ENCODE data around the gene RABGAP1.

RABGAP1 gene

DNA sequence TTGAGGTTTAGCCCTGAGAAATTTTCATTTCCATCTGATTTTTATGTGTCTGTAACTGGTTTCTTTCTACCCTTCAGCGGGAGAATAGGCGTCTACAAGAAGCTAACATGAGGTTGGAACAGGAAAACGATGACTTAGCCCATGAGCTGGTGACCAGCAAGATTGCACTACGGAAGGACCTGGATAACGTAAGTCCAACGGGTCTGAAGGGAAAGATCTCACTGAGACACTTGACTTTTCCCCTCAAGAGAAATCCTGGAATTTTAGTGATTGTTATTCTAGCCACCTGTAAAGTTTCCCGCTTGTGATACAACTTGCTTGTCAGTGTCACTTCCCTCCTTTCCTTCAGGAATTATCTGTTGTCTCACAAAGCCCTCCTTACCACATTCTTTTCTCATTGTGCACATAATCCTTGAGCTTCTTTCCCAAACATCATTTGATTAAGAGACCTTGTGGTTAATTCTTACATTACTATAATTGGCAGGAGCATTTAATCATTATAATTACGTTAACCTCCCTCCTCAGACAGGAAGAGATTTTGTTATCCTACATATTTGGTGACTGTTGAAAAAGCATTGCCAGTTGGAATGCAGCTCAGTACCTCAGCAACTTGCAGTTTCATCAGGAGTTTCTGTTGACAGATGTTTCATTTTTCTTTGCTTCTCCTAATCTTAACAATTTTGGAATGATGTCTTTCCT, 149.5 kb downstream of the RABGAP1 start:
- no peak for DNase-seq

DNA sequence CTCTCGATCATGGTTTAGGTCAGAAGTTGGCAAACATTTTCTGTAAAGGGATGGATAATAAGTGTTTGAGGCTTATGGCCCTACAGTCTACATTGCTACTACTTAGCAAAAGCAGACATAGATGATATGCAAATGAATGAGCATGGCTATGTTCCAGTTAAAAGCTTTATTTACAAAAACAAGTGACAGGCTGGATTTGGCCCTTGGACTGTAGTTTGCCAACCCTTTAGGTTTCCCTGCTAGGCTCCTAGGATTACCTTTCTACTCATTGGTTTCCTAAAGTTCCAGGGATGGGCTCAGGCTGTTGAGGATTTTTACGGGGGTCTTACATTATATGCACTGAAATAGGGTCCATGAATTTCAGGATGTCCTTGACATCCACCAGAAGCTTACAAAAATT, 150.1 kb downstream of the RABGAP1 start:
- no peak for DNase-seq

DNA sequence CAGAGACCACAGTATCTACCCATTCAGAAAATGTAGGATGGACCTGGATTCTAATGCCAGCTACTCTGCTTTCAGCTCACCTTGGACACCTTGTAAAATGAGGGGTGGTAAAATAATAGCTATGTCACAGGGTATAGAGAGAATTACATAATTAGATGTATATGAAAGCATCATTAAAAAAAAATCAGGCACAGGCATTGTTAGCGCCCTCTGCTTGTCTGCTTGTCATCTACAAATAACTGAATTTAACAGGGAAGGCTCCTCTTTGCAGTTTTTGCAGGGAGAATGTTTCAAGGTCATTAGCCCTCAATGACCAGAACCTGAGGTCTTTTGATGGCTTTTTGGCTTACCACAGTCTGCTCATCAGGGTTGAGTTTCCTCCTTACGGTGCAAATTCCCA, 150.6 kb downstream of the RABGAP1 start:
- DNase-seq: no peak

- DNase-seq: no peak
These were observed 152.3 kb downstream of the RABGAP1 start for GRCh38 chr9:123093141-123093540.

DNA sequence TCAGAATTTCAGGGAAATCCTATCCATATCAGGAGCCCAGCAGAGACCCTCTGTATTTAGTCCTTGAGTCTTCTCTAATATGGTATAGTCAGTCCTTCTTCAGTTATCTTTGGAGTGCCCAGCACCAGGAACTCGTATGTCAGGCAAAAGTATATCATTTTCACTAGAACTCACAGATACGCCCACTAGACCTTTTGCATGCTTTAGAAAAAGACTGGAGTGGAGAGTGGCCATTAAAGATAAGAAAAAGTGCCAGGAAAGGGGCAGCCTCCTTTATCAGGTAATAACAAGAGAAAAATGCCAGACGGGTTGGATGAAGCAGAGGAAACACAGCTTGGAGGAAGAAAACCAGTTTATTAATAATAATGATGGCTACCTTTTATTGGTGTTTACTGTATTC, 156.2 kb downstream of the RABGAP1 start:
- DNase-seq: no peak

GRCh38 chr9:123097430-123098095, 156.7 kb downstream of the RABGAP1 start:
- DNase-seq: no peak

GRCh38 chr9:123098096-123098459, 157.3 kb downstream of the RABGAP1 start:
- DNase-seq: no peak

DNA sequence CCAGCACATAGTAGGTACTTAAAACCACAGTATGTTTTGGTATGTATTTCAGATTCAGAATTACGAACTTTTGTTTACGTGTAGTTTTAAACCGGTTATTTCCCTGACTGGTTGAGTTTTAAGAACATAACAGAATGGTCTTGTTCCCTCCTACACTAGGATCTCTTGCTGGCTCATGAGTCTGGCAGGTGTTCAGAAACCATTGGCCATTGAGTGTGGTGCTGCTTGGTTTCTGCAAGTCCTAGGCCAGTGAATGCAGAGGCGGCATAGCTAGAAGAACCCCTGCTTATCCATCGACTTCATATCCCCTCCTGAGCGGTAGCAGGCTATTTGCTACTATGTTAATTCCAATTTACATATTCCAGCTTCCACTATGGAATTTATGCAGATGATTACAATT, 158.2 kb downstream of the RABGAP1 start:
- no peak for DNase-seq

- no peak for DNase-seq
These were observed 158.7 kb downstream of the RABGAP1 start for GRCh38 chr9:123099548-123099947.

DNA sequence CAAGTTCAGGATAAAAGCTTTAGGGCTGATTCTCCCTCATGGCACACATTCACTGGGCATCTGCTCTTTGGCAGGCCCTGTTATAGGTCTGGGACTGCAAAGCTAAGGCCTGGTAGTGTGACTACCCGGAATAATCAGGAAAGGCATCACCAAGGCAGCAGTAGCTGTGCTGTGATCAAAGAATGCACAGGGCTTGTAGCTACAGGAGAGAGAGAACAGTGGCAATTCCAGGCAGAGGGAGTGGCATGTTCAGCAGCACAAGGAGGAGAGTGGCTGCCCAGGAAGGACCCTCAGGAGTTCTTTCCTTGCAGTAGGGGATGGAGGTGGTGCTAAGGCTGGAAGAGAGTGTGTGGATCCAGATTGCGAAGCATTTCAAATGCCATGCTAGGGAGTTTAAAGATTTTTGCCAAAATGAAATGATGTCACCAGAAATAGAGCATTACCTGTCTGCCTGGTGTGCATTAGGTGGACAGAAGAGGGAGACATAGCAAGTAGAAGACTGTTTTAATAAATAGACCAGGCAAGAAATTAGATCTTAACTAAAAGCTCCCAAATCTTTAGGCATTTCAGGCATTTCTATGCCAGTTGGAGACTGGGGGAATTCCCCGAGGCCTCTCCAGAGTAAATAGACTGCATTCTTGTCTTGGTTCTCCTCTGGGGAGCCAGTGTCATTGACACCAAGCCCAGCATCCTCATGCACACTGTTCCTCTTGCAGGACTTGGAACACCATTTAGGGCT, 161.7 kb downstream of the RABGAP1 start:
- DNase-seq: no peak

GRCh38 chr9:123104807-123105206, 164.0 kb downstream of the RABGAP1 start:
- DNase-seq: no peak

DNA sequence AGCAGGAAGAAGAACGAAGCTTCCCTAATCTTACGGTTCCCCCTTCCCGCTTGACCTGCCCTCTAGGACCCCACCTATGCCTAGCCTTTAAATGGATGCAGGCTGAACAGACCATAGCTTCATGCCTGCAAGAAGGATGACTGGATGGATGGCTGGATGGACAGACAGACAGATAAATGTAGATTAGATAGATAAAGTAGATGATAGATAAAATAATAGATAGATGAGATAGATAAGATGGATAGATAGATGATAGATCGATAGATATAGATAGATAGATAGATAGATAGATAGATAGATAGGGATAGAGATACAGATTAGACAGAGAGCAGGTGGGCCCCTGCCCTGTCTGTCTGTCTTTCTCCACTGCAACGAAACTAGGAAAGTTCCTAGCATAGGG, 164.7 kb downstream of the RABGAP1 start:
- no peak for DNase-seq

GRCh38 chr9:123107639-123108285, 166.9 kb downstream of the RABGAP1 start:
- DNase-seq: no peak

DNA sequence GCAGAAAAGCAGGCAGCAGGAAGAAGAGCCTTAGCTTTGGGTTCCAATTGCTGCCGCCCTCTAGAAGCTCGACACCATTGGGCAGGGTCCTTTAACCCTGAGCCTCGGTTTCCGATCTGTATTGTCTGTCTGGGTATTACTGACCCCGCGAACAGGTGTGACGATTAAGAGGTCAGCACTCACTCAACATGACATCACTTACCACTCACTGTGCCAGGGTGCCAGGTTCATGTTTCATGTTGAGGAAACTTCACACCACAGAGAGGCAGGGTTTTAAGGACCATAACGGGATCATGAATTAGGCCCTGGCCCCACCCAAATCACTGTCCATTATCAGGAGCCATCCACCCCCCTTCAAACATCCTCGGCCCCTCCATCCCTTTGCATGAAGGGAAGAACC, 168.2 kb downstream of the RABGAP1 start:
- no peak for DNase-seq

DNA sequence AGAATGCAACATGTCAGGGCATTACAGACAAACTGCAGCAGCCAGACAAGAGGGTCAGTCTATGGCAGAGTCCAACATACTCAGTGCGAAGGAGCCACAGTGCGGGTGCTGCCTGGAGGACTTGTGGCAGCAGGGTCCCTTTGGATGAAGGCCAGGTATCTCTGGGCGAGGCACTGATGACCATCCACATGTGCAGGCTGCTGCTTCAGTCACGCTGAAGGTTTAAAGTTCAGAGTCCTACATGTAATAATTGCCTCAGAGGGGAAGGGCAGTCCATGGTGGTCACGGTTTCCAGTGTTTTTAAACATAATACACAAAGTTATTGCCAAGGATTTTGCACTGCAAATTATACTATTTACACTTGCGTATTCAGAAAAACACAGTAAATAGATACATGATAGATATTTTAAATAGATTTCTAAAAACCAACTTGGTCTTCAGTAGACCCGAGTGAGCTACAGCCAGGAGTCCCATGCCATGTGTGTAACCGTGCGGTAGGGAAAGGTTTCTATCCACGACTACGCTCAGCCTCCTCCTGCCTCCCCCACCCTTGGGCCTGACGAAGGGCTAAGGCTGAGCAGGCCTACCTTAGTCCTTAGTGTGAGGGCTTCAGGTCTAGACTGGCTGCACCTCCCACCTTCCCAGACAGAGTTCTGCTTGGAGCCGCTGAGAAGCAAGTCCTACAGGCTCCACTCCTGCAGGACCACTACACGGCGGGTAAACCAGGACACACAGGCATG, 168.9 kb downstream of the RABGAP1 start:
- DNase-seq: no peak

GRCh38 chr9:123111427-123112014, 170.7 kb downstream of the RABGAP1 start:
- DNase-seq: no peak

DNA sequence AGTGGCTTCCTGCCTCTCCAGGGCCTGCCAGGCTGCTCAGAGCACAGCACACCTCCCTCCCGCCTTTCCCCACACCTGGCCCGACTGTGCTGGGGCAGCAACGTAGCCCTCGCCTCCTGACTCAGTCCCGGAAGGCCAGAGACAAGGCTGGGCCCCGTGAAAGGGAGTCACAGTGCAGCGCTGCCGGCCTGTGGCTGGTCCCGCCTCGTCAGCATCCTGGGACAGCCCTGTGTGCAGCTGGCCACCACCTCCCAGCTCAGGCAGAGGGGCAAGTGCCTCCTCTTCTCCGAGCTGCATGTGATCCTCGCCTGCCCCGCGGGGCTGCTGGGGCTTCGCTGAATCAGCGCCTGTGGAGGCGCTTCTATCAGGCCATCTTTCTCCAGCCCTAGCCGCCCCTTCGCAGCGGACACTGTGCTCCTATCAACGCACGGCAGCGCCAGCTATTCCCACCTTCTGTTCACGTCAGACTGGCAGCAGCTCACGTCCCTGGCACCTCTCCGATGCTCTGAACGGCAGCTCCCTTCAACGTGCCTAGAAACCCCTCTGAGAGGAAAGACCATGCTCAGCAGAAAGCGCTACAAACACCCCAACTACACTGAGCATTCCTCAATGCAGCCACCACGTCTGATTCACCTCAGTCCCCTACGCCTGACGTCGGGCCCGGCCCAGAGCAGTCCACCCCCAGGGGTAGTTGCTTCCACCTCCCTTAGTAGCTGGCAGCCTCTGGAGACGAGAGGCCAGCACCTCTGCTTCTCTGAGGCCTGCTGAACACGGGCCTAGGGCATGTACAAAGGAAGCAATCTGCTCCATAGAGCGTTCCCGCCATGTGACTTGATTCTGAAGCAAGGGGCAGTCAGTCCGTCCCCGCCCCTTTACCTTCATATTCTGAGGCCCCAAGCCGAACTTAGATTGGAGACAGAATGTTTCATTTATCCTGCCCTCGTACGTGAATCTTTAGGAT, 171.5 kb downstream of the RABGAP1 start:
- DNase-seq: no peak

DNA sequence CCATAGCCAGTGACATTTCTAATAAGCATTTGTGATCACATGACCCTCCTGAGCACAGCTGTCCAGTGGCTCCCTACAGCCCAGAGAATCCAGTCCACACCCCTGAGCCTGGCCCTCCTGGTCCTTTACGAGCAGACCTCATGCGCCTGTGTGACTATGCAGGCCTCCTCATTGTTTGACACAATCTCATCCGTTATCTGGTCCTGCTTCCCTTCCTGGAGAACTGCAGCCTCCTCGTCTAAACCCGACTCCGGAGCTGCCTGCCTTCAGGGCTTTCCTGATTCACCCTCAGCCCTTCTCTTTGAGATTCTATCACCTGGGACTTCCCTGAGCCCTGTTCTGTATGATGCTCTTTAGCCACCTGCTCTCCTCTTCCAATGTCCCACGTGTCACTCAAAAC, 172.4 kb downstream of the RABGAP1 start:
- DNase-seq: no peak

DNA sequence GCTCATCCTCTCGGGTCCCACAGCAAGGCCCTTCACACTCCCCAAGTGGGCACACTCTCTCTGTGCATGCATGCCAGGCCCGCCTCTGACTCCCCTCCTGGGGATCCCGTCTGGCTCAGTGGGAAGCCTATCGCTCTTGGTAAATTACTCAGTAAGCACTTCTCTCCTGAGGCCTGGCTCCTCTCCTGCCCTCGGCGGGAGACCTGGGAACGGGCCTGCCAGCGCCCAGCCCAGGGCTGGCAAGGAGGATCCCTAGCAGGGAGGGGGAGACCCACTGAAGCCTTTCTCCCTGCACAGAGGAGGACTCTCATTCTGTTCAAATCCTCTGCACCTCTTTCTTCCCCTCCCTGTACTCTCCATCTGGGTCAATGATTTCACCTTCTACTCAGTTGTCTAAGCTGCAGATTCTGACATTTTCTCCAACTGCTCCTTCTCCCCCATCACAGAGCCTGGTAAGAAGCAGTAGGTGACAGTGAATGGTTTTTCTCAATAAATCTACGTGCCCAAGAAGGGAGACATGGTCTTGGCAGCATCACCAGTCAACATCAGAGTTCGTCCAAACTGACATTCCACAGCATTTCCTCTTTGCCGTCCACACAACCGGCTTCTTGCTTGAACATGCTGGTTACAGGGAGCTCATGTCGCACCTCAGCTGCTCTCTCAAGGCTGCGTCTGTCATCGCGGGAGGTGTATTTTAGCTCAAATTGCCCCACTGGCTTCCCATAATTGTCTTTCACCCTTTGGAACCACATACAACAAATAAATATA, 174.5 kb downstream of the RABGAP1 start:
- DNase-seq: no peak

DNA sequence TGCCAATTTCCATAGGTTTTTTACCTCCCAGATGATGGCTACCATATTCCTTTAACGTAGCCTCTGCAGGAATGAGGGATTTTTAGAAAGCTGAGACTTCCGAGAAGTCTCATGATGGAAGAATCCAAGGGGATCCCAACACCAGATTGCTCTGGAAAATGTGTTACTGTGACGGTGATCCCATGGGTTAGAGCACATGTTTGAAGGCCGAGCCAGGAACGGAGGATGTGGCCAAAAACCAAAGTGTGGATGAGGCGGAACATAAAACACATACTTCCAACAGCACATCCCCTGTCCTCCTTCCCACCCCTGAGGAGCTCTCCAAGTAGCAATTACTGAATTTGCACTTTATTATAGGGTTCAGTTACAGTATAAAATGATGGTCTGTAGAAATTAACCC, 175.2 kb downstream of the RABGAP1 start:
- no peak for DNase-seq

GRCh38 chr9:123119566-123119965, 178.7 kb downstream of the RABGAP1 start:
- DNase-seq: no peak

Measured in NCI-H1048 (cell line).